22Rv1 (cell line): Measurements from ENCODE around the gene KCTD13.

Experiments
- H3K27ac ChIP-seq: fragments of 450-650 bp; 2 replicates; pipeline ENCODE4 v1.5.1; 2017
- CTCF ChIP-seq: fragments of 450-650 bp; IDR thresholded peaks from 2 replicates; pipeline ENCODE4 v1.5.1; 2017; ENCODE audit warnings: mild to moderate bottlenecking
- ZFX ChIP-seq: fragments of 450-650 bp; IDR thresholded peaks from 2 replicates; pipeline ENCODE4 v1.6.1; 2017; ENCODE audit warnings: antibody characterized with exemption, borderline replicate concordance

The KCTD13 gene

GRCh38 chr16:29920288-29921033, 5.6 kb downstream of the KCTD13 start:
- TF ChIP-seq ZFX (no peak), CTCF (no peak)
- H3K27ac ChIP-seq: 0 out of 2 replicates have a peak overlapping the region, but pooled peaks have one; percentile 9

- H3K27ac ChIP-seq: no peak overlapping the region
- TF ChIP-seq CTCF (no peak), ZFX (no peak)
These were observed 9.0 kb downstream of the KCTD13 start for GRCh38 chr16:29916979-29917378.

- H3K27ac ChIP-seq: no peak overlapping the region
- no peak for TF ChIP-seq ZFX
- TF ChIP-seq CTCF: no peak
These were observed 10.3 kb downstream of the KCTD13 start for GRCh38 chr16:29915590-29916247.

GRCh38 chr16:29913514-29913913, 12.5 kb downstream of the KCTD13 start:
- TF ChIP-seq ZFX: no peak
- H3K27ac ChIP-seq: no peak overlapping the region

- TF ChIP-seq CTCF (no peak), ZFX (no peak)
- 0 out of 2 replicates have a peak overlapping the region, but pooled peaks have one; percentile 10 for H3K27ac ChIP-seq
These were observed 13.9 kb downstream of the KCTD13 start for GRCh38 chr16:29912087-29912486.

GRCh38 chr16:29911676-29912010, 14.4 kb downstream of the KCTD13 start:
- no peak for TF ChIP-seq CTCF
- TF ChIP-seq ZFX: no peak
- no peak overlapping the region for H3K27ac ChIP-seq

GRCh38 chr16:29910819-29911675, 15.0 kb downstream of the KCTD13 start:
- no peak overlapping the region for H3K27ac ChIP-seq
- no peak for TF ChIP-seq CTCF
- no peak for TF ChIP-seq ZFX

- H3K27ac ChIP-seq: peak overlapping the region; percentile 23; the same call in 1 of the 2 replicates
These were observed 16.2 kb downstream of the KCTD13 start for GRCh38 chr16:29909851-29910250.
